Endometrial microvascular endothelial cells (primary cell): ENCODE measurements around the gene SLC1A3. TPM values are rescaled to one million over a fixed set of nuclear protein-coding genes. Genes with fewer than 3 reads are reported as not detected.

Source experiments
- in situ Hi-C: cut with HindIII; loops from 2 replicates; pipeline ENCODE4 v1.10.0; 2017; ENCODE audit warnings: low sequenced_read_pairs, low pct_unique_long_range_greater_than_20kb; ENCODE audit errors: inconsistent ontology term
- total RNA-seq: library from RNA; depleted of rRNA; stranded (reverse); fragments of >200 nt; gene quantifications from one replicate; pipeline ENCODE4 v1.2.3, GENCODE V29; 2015; ENCODE audit errors: inconsistent ontology term

Gene SLC1A3
- total RNA-seq, 1 donor from 2014 or later: 0.09 TPM

DNA sequence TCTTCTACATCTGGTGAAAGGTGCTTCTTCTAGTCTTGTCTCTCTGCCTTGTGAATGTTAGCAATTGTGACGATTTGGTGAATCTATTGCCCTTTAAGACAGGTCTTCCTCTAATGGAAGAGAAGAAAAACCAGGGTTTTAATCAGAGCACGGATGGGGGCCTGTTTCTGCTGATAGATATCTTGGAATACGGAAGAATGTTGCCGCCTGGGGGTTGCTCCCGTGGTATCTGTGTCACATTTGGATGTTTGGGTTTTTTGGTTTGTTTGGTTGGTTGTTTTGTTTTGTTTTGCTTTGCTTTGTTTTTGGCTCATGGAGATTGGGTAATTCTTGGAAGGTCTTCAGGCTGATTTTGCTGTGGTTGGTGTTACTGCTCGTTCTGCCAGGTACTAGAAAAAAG is 9.7 kb upstream of the SLC1A3 start:
- in situ Hi-C loops: no loop called here

- in situ Hi-C loops: no loop called here
Observed at GRCh38 chr5:36598045-36598444, 8.4 kb upstream of the SLC1A3 start.

GRCh38 chr5:36599986-36600779 is 6.2 kb upstream of the SLC1A3 start:
- in situ Hi-C loops: no loop called here

- in situ Hi-C loops: no loop called here
Observed at GRCh38 chr5:36600917-36601527, 5.4 kb upstream of the SLC1A3 start.

DNA sequence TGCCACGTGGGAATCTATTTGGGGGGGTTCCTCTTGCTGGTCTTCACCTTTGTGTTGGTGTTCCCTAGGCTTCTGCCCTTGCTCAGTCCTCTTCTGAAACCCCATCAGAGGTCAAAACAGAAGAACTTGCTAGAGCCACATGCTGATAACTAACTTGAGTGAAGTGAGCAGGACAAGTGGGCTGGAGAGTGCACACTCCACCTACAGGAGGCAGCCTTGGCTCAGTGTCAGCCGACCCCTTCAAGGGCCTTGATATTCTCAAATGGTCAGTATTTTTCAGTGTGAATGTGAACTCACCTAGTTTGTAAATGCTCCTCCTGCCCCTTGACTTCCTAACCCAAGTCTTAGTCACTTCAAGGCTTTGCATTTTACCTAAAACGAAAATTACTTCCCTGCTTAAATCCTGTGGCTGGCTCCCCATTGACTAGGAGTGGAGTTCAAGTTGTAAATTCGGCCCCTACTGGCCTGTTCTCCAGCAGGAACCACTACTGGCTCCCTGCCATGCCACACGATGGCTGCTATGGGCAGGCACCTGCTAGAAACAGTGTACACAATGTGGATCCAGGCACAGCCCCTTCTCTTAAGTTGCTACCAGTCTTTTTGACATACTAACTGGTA is 3.6 kb upstream of the SLC1A3 start:
- in situ Hi-C loops: no loop called here

GRCh38 chr5:36605241-36605640 is 1.2 kb upstream of the SLC1A3 start:
- in situ Hi-C loops: no loop called here

GRCh38 chr5:36606036-36606427 is 374 bp upstream of the SLC1A3 start:
- in situ Hi-C loops: no loop called here

DNA sequence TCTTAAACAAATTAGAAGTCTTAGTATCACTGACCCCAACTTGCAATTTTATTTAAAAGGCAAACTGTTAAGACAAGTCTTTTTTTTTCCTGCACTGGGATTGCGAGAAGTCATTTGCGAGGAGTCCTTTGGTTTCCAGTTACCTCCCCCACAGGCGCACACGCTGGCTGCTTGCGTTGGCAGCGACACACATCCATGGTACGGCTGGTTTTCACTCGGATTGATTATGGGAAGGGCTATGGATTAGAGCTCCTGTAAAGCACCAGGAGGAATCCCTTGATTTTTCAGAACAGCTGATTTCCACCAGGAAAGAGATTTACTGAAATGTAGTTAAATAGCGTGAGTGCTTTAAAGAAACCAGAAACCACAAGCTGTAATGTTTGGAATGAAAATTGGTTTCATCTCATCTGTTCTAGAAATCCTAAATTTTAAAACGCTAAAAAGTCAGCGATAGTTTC is 737 bp downstream of the SLC1A3 start:
- in situ Hi-C loops: no loop called here

DNA sequence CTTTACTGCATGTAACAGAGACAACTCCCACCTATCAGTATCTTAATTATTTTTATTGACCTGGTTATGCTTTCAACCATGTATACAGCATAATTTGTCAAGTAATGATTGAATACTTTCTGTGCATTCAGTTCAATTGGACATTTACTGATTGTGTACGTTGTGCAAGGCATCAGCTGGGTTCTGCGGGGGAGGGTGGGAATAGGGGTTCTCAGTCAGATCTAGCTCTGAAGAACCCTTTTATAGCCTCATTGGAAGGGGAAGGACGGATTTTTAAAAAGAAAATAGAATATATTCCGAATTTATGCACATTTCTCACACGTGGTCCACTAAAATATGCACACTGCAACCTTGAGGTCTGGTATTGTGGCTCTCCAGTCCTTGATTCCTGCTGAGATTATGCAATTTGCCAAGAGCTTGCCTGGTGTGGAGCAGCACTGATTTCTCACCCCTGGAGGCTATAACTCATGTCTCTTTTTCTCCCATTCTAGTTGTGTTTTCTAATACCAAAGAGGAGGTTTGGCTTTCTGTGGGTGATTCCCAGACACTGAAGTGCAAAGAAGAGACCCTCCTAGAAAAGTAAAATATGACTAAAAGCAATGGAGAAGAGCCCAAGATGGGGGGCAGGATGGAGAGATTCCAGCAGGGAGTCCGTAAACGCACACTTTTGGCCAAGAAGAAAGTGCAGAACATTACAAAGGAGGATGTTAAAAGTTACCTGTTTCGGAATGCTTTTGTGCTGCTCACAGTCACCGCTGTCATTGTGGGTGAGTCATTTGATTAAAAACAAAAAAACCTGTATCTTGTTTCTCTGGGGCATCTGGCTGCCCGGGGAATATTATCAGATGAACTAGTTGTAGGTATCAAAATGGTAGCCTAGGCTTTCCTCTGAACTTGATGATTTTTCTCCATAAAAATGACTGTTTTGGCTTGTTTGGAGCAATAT is 1.7 kb downstream of the SLC1A3 start:
- in situ Hi-C loops: no loop called here

- in situ Hi-C loops: no loop called here
Observed at GRCh38 chr5:36610621-36611020, 4.2 kb downstream of the SLC1A3 start.

- in situ Hi-C loops: no loop called here
Observed at GRCh38 chr5:36611520-36612274, 5.3 kb downstream of the SLC1A3 start.

- in situ Hi-C loops: no loop called here
Observed at GRCh38 chr5:36613241-36613640, 6.8 kb downstream of the SLC1A3 start.

DNA sequence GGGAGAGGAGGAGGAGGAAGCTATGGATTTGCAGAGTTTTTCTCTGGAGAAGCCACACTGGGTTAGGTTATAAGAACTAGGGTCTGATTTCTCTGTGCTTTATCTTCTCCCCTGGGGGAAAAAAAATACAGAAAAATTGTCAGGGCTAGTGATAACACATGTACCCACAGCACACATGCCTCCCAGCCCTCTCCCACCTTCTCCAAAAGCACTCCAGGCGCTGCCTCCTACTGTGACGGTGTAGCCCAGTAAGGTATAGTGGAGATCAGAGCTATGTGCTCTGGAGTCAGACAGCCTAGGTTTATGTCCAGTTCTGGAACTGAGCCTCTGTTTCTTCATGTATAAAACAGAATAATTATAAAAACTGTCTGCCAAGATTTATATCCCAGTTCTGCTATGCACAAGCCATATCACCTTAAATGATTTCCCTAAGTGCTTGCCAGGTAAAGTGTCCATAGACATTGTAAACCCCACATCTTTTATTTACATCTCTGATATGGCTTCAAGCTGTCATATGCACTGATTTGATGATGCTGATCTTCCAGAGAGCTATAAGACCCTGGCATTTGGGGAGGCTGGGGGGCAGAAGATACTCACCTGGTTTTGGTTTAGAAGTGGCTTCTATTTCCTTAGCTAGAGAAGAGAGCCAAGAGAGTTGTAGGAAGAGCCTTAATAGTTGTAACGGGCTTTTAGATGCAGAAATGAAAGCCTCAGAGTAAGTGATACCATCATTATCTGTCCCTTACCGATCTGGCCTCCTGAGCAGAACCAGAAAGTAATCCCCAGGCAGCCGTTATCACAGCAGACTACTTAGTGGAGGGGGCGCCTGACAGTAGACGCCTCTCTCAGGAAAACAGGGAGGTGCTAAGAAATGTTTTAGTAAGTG is 7.6 kb downstream of the SLC1A3 start:
- in situ Hi-C loops: no loop called here

DNA sequence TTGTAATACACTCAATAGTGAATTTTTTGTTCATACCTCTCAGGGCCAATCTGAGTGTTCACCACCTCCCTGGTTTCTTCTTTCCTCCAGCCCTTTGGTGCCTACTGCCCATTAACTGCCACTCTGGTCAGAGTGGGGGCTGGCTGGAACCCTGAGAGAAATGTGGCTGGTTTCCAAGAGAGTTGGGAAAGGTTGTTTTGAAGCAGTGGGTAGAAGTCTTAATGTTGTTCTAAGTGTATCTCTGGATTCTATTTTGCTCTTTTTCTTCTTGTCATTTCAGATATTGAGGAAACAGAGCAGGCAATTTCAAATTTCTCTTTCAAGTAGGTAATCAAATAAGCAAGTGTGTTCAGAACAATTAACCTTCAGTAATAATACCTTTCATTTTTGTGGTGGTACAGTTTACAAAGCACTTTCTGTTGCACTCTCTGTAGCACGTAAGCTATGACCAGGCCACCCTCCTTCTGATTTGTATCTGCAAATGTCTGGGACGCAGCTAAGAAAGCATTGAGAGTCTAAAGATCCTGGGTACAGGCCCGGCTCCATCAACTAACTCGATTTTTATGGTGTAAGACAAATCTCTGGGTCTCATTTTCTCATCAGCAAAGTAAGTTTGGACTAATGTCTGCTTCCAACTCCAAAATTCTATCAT is 8.4 kb downstream of the SLC1A3 start:
- in situ Hi-C loops: no loop called here

GRCh38 chr5:36619012-36619635 is 12.7 kb downstream of the SLC1A3 start:
- in situ Hi-C loops: no loop called here

DNA sequence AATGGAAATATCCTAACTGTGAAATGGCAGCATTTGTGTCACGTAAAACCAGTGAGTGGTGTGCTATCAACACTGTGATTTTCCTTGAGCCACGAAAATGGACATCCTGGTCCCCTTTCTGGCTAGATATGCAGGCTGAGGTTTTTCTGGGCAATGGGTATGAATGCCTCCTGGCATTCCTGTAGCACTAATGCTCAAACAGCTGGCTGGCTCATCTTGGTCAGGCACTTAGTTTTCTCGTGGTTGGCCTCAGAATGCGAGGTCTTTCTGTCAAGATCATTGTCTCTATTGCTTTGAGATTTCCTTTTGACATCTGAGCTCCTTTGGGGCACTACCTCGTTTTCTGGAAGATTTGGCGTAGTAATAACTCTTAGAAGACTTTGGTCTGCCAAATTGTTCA is 15.6 kb downstream of the SLC1A3 start:
- in situ Hi-C loops: no loop called here

GRCh38 chr5:36623832-36624231 is 17.4 kb downstream of the SLC1A3 start:
- in situ Hi-C loops: no loop called here
